Right lobe of liver (tissue), 4 donors: ENCODE measurements around the gene ARMC2.

Experiments
- CTCF ChIP-seq, 4 donors: fragments of 200-600 bp in 3 of 4; fragments of 450-650 bp in 1 of 4; IDR thresholded peaks; one replicate each; pipeline versions ENCODE4 v1.5.1 to v1.8.0; 2016 to 2022; ENCODE audit warnings: antibody characterized with exemption in 4 of 4, mild to moderate bottlenecking in 2 of 4
- POLR2A ChIP-seq: fragments of 450-650 bp; IDR thresholded peaks from one replicate; pipeline ENCODE4 v1.6.1; 2017; ENCODE audit warnings: antibody characterized with exemption, mild to moderate bottlenecking
- donor health status: DM: no; HTN: no; CAD: no.
- donor health status: DM: no; HTN: no; CAD: no.
- donor health status: DM: no; HTN: yes; CAD: no.

GRCh38 chr6:108888745-108889144 is 40.5 kb downstream of the ARMC2 start:
- no peak for TF ChIP-seq CTCF (IDR thresholded peaks at IDR 0.05)
- TF ChIP-seq POLR2A, result no peak
